ENCODE data around the gene ZNF516. TPM values are rescaled to one million over a fixed set of nuclear protein-coding genes. Genes with fewer than 3 reads are reported as not detected.

ZNF516 gene
- total and polyA plus RNA-seq, 2 of the 4 experiments (the other 2 are of a cell fraction) = 7.9 to 16.9 TPM

- TF ChIP-seq, protein P1, sequence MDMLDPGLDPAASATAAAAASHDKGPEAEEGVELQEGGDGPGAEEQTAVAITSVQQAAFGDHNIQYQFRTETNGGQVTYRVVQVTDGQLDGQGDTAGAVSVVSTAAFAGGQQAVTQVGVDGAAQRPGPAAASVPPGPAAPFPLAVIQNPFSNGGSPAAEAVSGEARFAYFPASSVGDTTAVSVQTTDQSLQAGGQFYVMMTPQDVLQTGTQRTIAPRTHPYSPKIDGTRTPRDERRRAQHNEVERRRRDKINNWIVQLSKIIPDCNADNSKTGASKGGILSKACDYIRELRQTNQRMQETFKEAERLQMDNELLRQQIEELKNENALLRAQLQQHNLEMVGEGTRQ (IDR thresholded peaks at IDR 0.05; ENCODE audit: low read depth, low read length) = no peak
Measured at GRCh38 chr18:76455003-76455676, 39.9 kb downstream of the ZNF516 start (continued).

GRCh38 chr18:76454418-76454817, 40.6 kb downstream of the ZNF516 start:
- no peak overlapping the region for H2BK5ac ChIP-seq (ENCODE audit: low read depth, low read length, poor library complexity, severe bottlenecking)
- peaks cover 6% of the 10 kb centered on the region for H3K36me3 ChIP-seq (ENCODE audit: control insufficient read depth, insufficient read depth, low read length)
- H3K27me3 ChIP-seq (ENCODE audit: control insufficient read depth, insufficient read depth, low read length) = no peaks in the 10 kb centered on the region
- H3K27ac ChIP-seq (ENCODE audit: insufficient read depth, low read length) = no peak overlapping the region
- intact Hi-C loops (cut with micrococcal nuclease) = loop anchor here (5.0 kb wide), 1 partner anchor 37 kb away; no protein-coding TSS in a partner anchor
- no peak overlapping the region for H2AK9ac ChIP-seq (replicated peaks; ENCODE audit: low read depth, low read length, poor library complexity)
- H2BK120ac ChIP-seq (ENCODE audit: low read depth, low read length) = no peak overlapping the region
- no peak overlapping the region for H2BK15ac ChIP-seq (ENCODE audit: low read depth, low read length)
- H3K4me1 ChIP-seq (ENCODE audit: control insufficient read depth, insufficient read depth, low read length) = peaks cover 47% of the 10 kb centered on the region
- peaks cover 76% of the 10 kb centered on the region for H4K20me1 ChIP-seq (ENCODE audit: insufficient read depth, low read length)
- H2AK5ac ChIP-seq (ENCODE audit: low read depth, low read length) = no peak overlapping the region
- peaks cover 37% of the 10 kb centered on the region for H3K9me1 ChIP-seq (ENCODE audit: insufficient read depth, low read length)
- DNase-seq (peak; percentile 77), ATAC-seq (ENCODE audit: low read depth) (peak; percentile 32)
- no peak overlapping the region for H4K8ac ChIP-seq (ENCODE audit: low read depth in 2 of 2, low read length in 2 of 2)
- H3K4me2 ChIP-seq (ENCODE audit: low read depth, low read length) = no peak overlapping the region
- H2AFZ ChIP-seq (replicated peaks; ENCODE audit: low read length, poor library complexity) = no peak overlapping the region
- ChIA-PET CTCF (interaction anchor here (0.5 kb wide), 1 partner anchor 27 kb away, joined by 3 read pairs; no protein-coding TSS in a partner anchor), POLR2A (ENCODE audit: unreplicated experiment) (no interaction called here)
- dilution Hi-C loops (cut with HindIII; ENCODE audit: low sequenced_read_pairs, unreplicated experiment) = no loop called here
- H2BK20ac ChIP-seq (ENCODE audit: low read depth, low read length) = no peak overlapping the region
- BruUV-seq (replicated peaks) = no TSS peak
- no peak overlapping the region for H3K56ac ChIP-seq (ENCODE audit: extremely low read depth, insufficient read depth, low read length)
- no peak overlapping the region for H3K4me3 ChIP-seq (ENCODE audit: insufficient read depth, low read depth, low read length)
- no peaks in the 10 kb centered on the region for H3K9me3 ChIP-seq (ENCODE audit: control insufficient read depth, insufficient read depth, low read length)
- in situ Hi-C loops (cut with MboI; ENCODE audit: low sequenced_read_pairs) = loop anchor here (25.0 kb wide), 1 partner anchor 658 kb away; no protein-coding TSS in a partner anchor
- no peak overlapping the region for H4K91ac ChIP-seq (ENCODE audit: insufficient read depth, low read depth, low read length)
- H3K23ac ChIP-seq (ENCODE audit: low read depth, low read length) = no peak overlapping the region
- no peak overlapping the region for H3K4ac ChIP-seq (ENCODE audit: low read depth, low read length)
- peaks cover 37 to 84% of the 10 kb centered on the region in 2 experiments for H3K79me1 ChIP-seq (ENCODE audit: low read depth in 1 of 2, low read length in 2 of 2)
- WGBS, 2 experiments (ENCODE audit: extremely low coverage in 2 of 2, insufficient read length in 1 of 2) = no CpG with 5 or more reads among the region's 1 CpG
- no peak overlapping the region for H3K14ac ChIP-seq (replicated peaks; ENCODE audit: low read depth, low read length)
- no peak overlapping the region for H3K9ac ChIP-seq (ENCODE audit: low read depth, low read length)
- H4K5ac ChIP-seq (ENCODE audit: low read depth, low read length) = no peak overlapping the region
- no peak overlapping the region for H3K18ac ChIP-seq (ENCODE audit: low read depth, low read length)
- no peak for TF ChIP-seq CEBPB (IDR thresholded peaks at IDR 0.05; ENCODE audit: low read depth, low read length)
- no peak for TF ChIP-seq POLR2A (IDR thresholded peaks at IDR 0.05; ENCODE audit: low read depth, low read length)
- no peak for TF ChIP-seq CHD1 (IDR thresholded peaks at IDR 0.05; ENCODE audit: low read depth, low read length)
- TF ChIP-seq, protein P2, sequence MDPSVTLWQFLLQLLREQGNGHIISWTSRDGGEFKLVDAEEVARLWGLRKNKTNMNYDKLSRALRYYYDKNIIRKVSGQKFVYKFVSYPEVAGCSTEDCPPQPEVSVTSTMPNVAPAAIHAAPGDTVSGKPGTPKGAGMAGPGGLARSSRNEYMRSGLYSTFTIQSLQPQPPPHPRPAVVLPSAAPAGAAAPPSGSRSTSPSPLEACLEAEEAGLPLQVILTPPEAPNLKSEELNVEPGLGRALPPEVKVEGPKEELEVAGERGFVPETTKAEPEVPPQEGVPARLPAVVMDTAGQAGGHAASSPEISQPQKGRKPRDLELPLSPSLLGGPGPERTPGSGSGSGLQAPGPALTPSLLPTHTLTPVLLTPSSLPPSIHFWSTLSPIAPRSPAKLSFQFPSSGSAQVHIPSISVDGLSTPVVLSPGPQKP (IDR thresholded peaks at IDR 0.05; ENCODE audit: borderline replicate concordance, low read depth, low read length) = no peak
- no peak for TF ChIP-seq RCOR1 (IDR thresholded peaks at IDR 0.05; ENCODE audit: insufficient replicate concordance, low read length)
- TF ChIP-seq MAFK (IDR thresholded peaks at IDR 0.05; ENCODE audit: low read depth, low read length) = no peak
- no peak for TF ChIP-seq SMC3 (IDR thresholded peaks at IDR 0.05; ENCODE audit: low read depth, low read length)
- no peak for TF ChIP-seq RFX5 (IDR thresholded peaks at IDR 0.05; ENCODE audit: low read depth, low read length)
- TF ChIP-seq FOS (IDR thresholded peaks at IDR 0.05; ENCODE audit: low read depth, low read length) = no peak
- TF ChIP-seq MAZ (IDR thresholded peaks at IDR 0.05; ENCODE audit: borderline replicate concordance, low read depth, low read length) = no peak
- no peak for TF ChIP-seq NFE2L2 (IDR thresholded peaks at IDR 0.05; ENCODE audit: low read depth, low read length)
- TF ChIP-seq, protein P3, sequence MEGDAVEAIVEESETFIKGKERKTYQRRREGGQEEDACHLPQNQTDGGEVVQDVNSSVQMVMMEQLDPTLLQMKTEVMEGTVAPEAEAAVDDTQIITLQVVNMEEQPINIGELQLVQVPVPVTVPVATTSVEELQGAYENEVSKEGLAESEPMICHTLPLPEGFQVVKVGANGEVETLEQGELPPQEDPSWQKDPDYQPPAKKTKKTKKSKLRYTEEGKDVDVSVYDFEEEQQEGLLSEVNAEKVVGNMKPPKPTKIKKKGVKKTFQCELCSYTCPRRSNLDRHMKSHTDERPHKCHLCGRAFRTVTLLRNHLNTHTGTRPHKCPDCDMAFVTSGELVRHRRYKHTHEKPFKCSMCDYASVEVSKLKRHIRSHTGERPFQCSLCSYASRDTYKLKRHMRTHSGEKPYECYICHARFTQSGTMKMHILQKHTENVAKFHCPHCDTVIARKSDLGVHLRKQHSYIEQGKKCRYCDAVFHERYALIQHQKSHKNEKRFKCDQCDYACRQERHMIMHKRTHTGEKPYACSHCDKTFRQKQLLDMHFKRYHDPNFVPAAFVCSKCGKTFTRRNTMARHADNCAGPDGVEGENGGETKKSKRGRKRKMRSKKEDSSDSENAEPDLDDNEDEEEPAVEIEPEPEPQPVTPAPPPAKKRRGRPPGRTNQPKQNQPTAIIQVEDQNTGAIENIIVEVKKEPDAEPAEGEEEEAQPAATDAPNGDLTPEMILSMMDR (conservative IDR thresholded peaks at IDR 0.05; ENCODE audit: low read depth, low read length) = no peak
